C4-2B (cell line): ENCODE results near the gene AKT1S1.

Source experiments
- CTCF ChIP-seq: fragments of 450-650 bp; conservative IDR thresholded peaks from 2 replicates; pipeline ENCODE4 v1.5.1; 2017; ENCODE audit warnings: mild to moderate bottlenecking
- ZFX ChIP-seq: fragments of 450-650 bp; IDR thresholded peaks from 2 replicates; pipeline ENCODE4 v1.6.1; 2017

GRCh38 chr19:49921871-49922795 lies 45.0 kb upstream of the AKT1S1 start:
- no peak for TF ChIP-seq CTCF
- no peak for TF ChIP-seq ZFX
